HepG2 (cell line): ENCODE data around the gene TP53I3. TPM values are rescaled to one million over a fixed set of nuclear protein-coding genes. Genes with fewer than 3 reads are reported as not detected.

Source experiments
- AHR ChIP-seq: IDR thresholded peaks from 2 replicates; pipeline ENCODE4 v1.6.1; 2018; ENCODE audit warnings: missing genetic modification reagents, missing compliant biosample characterization
- ATM ChIP-seq: fragments of 450-650 bp; IDR thresholded peaks from 2 replicates; pipeline ENCODE4 v1.7.1; 2017; ENCODE audit warnings: mild to moderate bottlenecking, borderline replicate concordance
- CCDC6 ChIP-seq: sonication (generic); formaldehyde crosslinking; IDR thresholded peaks from 2 replicates; pipeline ENCODE4 v1.8.1; 2022; ENCODE audit warnings: mild to moderate bottlenecking, missing genetic modification reagents, moderate library complexity
- ETV6 ChIP-seq: sonication (generic); formaldehyde crosslinking; conservative IDR thresholded peaks from 2 replicates; pipeline ENCODE4 v1.4.0; 2020; ENCODE audit warnings: missing genetic modification reagents
- FOXC1 ChIP-seq: sonication (generic); formaldehyde crosslinking; IDR thresholded peaks from 2 replicates; pipeline ENCODE4 v1.8.0; 2022; ENCODE audit warnings: mild to moderate bottlenecking, missing genetic modification reagents, borderline replicate concordance
- GATA4 ChIP-seq: sonication (generic); IDR thresholded peaks from 2 replicates; pipeline ENCODE4 v1.6.1; 2016; ENCODE audit warnings: antibody characterized with exemption, low read depth, borderline replicate concordance
- HMGA1 ChIP-seq: sonication (generic); formaldehyde crosslinking; conservative IDR thresholded peaks from 2 replicates; pipeline ENCODE4 v1.4.0; 2020; ENCODE audit warnings: missing genetic modification reagents
- KAT7 ChIP-seq: IDR thresholded peaks from 2 replicates; pipeline ENCODE4 v1.6.1; 2018; ENCODE audit warnings: borderline replicate concordance, missing compliant biosample characterization
- KLF15 ChIP-seq: sonication (generic); formaldehyde crosslinking; IDR thresholded peaks from 2 replicates; pipeline ENCODE4 v1.8.1; 2023; ENCODE audit warnings: borderline replicate concordance, mild to moderate bottlenecking, inconsistent platforms, missing genetic modification reagents, mixed read lengths
- MEIS2 ChIP-seq: sonication (generic); formaldehyde crosslinking; IDR thresholded peaks from 2 replicates; pipeline ENCODE4 v1.9.0; 2021; ENCODE audit warnings: mild to moderate bottlenecking, missing genetic modification reagents
- MTA3 ChIP-seq: sonication (generic); formaldehyde crosslinking; IDR thresholded peaks from 2 replicates; pipeline ENCODE4 v1.4.0; 2020; ENCODE audit warnings: missing genetic modification reagents
- PHF21A ChIP-seq: sonication (generic); formaldehyde crosslinking; IDR thresholded peaks from 2 replicates; pipeline ENCODE4 v1.5.0; 2020; ENCODE audit warnings: mild to moderate bottlenecking, missing genetic modification reagents
- PITX1 ChIP-seq: sonication (generic); formaldehyde crosslinking; IDR thresholded peaks from 2 replicates; pipeline ENCODE4 v1.5.1; 2020; ENCODE audit warnings: mild to moderate bottlenecking, missing genetic modification reagents
- SNRNP70 ChIP-seq: fragments of 200-400 bp; formaldehyde crosslinking; IDR thresholded peaks from 2 replicates; pipeline ENCODE4 v1.6.1; 2017; ENCODE audit warnings: mild to moderate bottlenecking, low read depth, low read length, moderate library complexity
- SRF ChIP-seq: IDR thresholded peaks from 2 replicates; pipeline ENCODE4 v1.6.1; 2011; ENCODE audit warnings: mild to moderate bottlenecking, low read depth, low read length, moderate library complexity
- TERF1 ChIP-seq: sonication (generic); formaldehyde crosslinking; IDR thresholded peaks from 2 replicates; pipeline ENCODE4 v1.8.0; 2022; ENCODE audit warnings: mild to moderate bottlenecking, missing genetic modification reagents, moderate library complexity
- ZC3H4 ChIP-seq: sonication (generic); formaldehyde crosslinking; IDR thresholded peaks from 2 replicates; pipeline ENCODE4 v1.4.0; 2020; ENCODE audit warnings: missing genetic modification reagents, borderline replicate concordance
- ZKSCAN1 ChIP-seq: fragments of 150-350 bp; IDR thresholded peaks from 2 replicates; pipeline ENCODE4 v1.6.1; 2014; ENCODE audit warnings: low read length
- ZNF205 ChIP-seq: IDR thresholded peaks from 2 replicates; pipeline ENCODE4 v1.6.1; 2018; ENCODE audit warnings: missing biosample characterization, missing genetic modification reagents
- ZNF335 ChIP-seq: sonication (generic); formaldehyde crosslinking; IDR thresholded peaks from 2 replicates; pipeline ENCODE4 v1.4.0; 2020; ENCODE audit warnings: missing genetic modification reagents
- ZNF350 ChIP-seq: sonication (generic); formaldehyde crosslinking; IDR thresholded peaks from 2 replicates; pipeline ENCODE4 v1.4.0; 2020; ENCODE audit warnings: mild to moderate bottlenecking, low read depth, missing genetic modification reagents, borderline replicate concordance
- ZNF773 ChIP-seq: sonication (generic); formaldehyde crosslinking; IDR thresholded peaks from 2 replicates; pipeline ENCODE4 v1.4.0; 2020; ENCODE audit warnings: missing genetic modification reagents, borderline replicate concordance
- ZNF790 ChIP-seq: sonication (generic); formaldehyde crosslinking; IDR thresholded peaks from 2 replicates; pipeline ENCODE4 v1.8.0; 2022; ENCODE audit warnings: missing genetic modification reagents, mild to moderate bottlenecking, borderline replicate concordance
- ZZZ3 ChIP-seq: sonication (generic); formaldehyde crosslinking; IDR thresholded peaks from 2 replicates; pipeline ENCODE4 v1.4.0; 2020; ENCODE audit warnings: missing genetic modification reagents, mild to moderate bottlenecking, borderline replicate concordance
- polyA plus RNA-seq, 8 experiments: library from polyadenylated mRNA; depleted of rRNA in 3 of 8; stranded (reverse) in 7 of 8; unstranded in 1 of 8; fragments of >200 nt; fragmentation: Illumina TruSeq in 4 of 8; extraction: Trizol in 4 of 8; gene quantifications; 2 replicates each; pipeline versions ENCODE4 v1.2.1 to v1.2.3, GENCODE V29; 2011 to 2016; ENCODE audit warnings: low read depth in 4 of 8, missing spikeins in 1 of 8, mixed read lengths in 1 of 8; ENCODE audit not compliant: insufficient read depth in 1 of 8
- total RNA-seq, 5 experiments: library from RNA; depleted of rRNA; stranded (reverse); fragments of >200 nt; fragmentation: Illumina TruSeq; extraction: Trizol; gene quantifications; 2 replicates each; pipeline ENCODE4 v1.2.3, GENCODE V29; 2016; ENCODE audit warnings: low read depth in 1 of 5
- TF ChIP-seq, protein P1 (sequence below): sonication (generic); formaldehyde crosslinking; IDR thresholded peaks from 2 replicates; pipeline ENCODE4 v1.4.0; 2020; ENCODE audit warnings: missing genetic modification reagents
- TF ChIP-seq, protein P2 (sequence below): sonication (generic); formaldehyde crosslinking; IDR thresholded peaks from 2 replicates; pipeline ENCODE4 v1.5.0; 2020; ENCODE audit warnings: mild to moderate bottlenecking, missing genetic modification reagents, moderate library complexity

The TP53I3 gene
- total and polyA plus RNA-seq, 2 of the 13 experiments (the other 11 are each of a cell fraction or from before 2014, with no cell fraction given): 25.0 to 44.1 TPM

- TF ChIP-seq, protein P1, sequence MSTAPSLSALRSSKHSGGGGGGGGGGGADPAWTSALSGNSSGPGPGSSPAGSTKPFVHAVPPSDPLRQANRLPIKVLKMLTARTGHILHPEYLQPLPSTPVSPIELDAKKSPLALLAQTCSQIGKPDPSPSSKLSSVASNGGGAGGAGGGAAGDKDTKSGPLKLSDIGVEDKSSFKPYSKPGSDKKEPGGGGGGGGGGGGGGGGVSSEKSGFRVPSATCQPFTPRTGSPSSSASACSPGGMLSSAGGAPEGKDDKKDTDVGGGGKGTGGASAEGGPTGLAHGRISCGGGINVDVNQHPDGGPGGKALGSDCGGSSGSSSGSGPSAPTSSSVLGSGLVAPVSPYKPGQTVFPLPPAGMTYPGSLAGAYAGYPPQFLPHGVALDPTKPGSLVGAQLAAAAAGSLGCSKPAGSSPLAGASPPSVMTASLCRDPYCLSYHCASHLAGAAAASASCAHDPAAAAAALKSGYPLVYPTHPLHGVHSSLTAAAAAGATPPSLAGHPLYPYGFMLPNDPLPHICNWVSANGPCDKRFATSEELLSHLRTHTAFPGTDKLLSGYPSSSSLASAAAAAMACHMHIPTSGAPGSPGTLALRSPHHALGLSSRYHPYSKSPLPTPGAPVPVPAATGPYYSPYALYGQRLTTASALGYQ (CRISPR knock-in tag): peak; percentile 90
- TF ChIP-seq KLF15 (peak; percentile 44; the same call in 1 of the 2 replicates), TERF1 (no peak), KAT7 (peak; percentile 95), ZNF335 (peak; percentile 93; the same call in 1 of the 2 replicates), MEIS2 (CRISPR knock-in tag) (peak; percentile 94), ZC3H4 (CRISPR knock-in tag) (no peak), ZKSCAN1 (peak; percentile 78), MTA3 (CRISPR knock-in tag) (no peak), ETV6 (peak; percentile 90; the same call in 1 of the 2 replicates), ATM (no peak), PITX1 (CRISPR knock-in tag) (peak; percentile 92), ZZZ3 (CRISPR knock-in tag) (peak; percentile 90; the same call in 1 of the 2 replicates), ZNF790 (peak; percentile 73; the same call in 1 of the 2 replicates), SNRNP70 (no peak), CCDC6 (CRISPR knock-in tag) (peak; percentile 73; the same call in 1 of the 2 replicates), HMGA1 (no peak), ZNF205 (CRISPR knock-in tag) (peak; percentile 97; the same call in 1 of the 2 replicates), SRF (peak; percentile 99), PHF21A (peak; percentile 96), AHR (CRISPR knock-in tag) (peak; percentile 95), ZNF350 (CRISPR knock-in tag) (peak; percentile 100), FOXC1 (CRISPR knock-in tag) (peak; percentile 26; the same call in 1 of the 2 replicates), GATA4 (peak; percentile 64; the same call in 1 of the 2 replicates), ZNF773 (CRISPR knock-in tag) (0 out of 2 replicates have a peak, but pooled peaks have one; percentile 48)
- TF ChIP-seq, protein P2, sequence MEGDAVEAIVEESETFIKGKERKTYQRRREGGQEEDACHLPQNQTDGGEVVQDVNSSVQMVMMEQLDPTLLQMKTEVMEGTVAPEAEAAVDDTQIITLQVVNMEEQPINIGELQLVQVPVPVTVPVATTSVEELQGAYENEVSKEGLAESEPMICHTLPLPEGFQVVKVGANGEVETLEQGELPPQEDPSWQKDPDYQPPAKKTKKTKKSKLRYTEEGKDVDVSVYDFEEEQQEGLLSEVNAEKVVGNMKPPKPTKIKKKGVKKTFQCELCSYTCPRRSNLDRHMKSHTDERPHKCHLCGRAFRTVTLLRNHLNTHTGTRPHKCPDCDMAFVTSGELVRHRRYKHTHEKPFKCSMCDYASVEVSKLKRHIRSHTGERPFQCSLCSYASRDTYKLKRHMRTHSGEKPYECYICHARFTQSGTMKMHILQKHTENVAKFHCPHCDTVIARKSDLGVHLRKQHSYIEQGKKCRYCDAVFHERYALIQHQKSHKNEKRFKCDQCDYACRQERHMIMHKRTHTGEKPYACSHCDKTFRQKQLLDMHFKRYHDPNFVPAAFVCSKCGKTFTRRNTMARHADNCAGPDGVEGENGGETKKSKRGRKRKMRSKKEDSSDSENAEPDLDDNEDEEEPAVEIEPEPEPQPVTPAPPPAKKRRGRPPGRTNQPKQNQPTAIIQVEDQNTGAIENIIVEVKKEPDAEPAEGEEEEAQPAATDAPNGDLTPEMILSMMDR: peak; percentile 52
Observed at GRCh38 chr2:24075915-24076848, 8.5 kb downstream of the TP53I3 start, which contains the start of gene SF3B6 (continued).
